HG03558 (cell line): Measurements from ENCODE around the gene KCTD11.

ENCODE experiments used
- ATAC-seq: cut with Tn5 transposase; IDR thresholded peaks from one replicate; pipeline ENCODE4 v1.9.1; 2021; ENCODE audit warnings: moderate number of reproducible peaks; ENCODE audit not compliant: unreplicated experiment; ENCODE audit errors: extremely low read depth

KCTD11 gene

DNA sequence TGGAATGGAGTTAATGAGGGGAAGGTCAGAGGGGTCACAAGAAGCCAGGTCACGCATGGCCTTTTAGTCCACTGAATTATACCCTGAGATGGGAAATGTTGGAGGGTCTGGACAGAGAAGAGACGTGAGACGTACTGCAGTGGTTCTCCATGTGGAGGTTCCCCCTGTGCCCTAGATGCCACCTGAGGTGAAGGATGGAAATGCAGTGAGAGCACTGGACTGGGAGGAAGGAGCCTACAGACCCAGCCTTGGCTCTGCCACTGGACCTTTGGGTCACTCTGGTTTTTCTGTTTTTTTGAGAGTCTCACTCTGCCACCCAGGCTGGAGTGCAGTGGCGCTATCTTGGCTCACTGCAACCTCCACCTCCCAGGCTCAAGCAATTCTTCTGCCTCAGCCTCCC, 44.2 kb downstream of the KCTD11 start:
- no peak for ATAC-seq

DNA sequence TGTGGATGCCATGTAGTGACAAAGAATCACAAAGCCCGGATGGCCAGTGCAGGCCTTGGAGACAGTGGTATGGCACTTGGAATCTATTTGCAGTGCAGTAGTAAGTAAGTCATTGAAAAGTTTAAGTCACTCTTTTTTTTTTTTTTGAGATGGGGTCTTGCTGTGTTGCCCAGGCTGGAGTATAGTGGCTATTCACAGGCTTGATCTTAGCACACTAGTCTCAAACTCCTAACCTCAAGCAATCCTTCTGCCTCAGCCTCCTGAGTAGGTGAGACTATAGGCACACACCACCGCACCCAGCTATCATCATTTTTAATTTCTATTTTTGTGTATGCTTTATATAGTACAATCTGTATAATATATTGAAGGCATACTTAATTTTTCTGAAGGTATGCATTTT, 46.6 kb downstream of the KCTD11 start:
- no peak for ATAC-seq

DNA sequence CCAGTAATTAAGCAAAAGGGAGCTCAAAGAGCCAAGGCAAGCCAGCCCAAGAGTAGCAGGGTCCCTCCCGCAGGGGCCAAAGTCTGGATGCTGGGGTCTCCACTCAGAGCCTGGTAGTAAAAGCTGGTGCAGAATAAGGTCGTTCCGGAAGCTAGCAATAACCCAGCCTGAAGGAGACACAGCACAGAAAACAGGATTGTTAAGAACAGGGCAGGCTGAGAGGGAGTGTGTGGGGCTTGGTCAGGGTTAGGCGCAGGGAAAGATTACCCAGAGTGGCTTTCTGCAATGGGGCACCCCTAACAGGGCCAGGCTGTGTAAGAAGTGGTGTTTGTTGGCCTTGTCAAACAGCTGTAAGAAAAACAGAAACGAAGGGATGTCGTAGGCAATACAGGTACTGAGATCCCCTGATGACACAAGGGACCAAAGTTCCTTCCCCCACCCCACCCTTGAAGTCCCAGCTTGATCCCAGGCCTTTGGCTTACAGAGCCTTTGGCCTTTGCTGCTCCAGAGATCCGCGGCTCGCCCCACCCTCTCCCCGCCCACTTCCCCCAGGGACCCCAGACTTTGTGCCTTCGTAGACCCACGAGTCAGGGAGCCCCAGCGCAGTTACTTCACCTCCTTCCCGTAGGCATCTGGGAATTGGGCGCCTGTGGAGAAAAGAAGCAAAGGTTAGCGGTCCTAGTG, 51.2 kb downstream of the KCTD11 start:
- ATAC-seq = no peak

DNA sequence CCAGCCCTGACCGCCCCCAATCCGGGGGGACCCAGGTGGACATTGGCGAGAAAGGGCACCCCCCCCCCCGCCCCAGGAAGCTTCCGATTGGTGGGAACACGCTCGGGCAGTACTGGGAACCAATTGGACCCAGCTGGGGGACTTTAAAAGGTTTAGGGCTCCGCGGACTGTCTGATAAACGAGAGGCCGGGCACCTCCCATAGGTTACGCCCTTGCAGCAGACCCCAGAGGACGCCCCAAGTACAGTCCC, 51.7 kb downstream of the KCTD11 start:
- no peak for ATAC-seq

DNA sequence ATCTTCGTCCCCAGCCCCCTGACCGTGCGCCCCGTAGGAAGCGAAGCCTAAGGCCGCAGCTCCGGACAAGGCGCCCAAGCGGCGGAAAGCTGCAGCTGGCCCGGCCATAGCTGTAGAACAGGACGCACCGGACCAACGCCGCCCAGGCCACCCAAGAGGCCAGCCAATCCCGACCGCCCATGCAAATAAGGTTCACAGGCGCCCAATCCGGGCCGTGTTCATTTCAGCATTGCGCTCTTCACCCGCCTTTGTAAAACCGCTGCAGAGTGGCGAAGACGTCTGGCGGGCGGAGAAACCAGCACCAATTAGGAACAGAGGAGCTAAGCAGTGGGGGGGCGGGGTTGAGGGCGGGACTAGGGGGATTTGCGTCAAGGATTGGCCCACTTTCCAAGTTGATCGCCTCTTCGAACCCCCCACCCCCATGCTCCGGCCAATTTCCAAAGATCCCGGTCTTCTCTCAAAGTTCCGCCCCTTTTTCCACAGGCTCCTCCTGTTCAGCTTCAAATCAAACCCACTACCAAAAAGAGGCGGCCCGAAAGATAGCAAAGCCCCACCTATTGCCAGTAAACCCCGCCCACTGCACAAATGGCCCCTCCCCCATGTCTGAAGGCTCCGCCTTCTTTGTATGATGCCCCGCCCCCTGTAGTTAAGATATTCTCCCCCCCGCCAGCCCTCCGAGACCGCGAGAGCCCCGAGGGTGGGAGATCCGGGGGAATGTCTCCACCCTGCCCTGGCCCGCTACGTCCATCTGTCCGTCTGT, 52.2 kb downstream of the KCTD11 start, which contains the start of gene TMEM256:
Gene TMEM256 (minus strand): TSS at position 121 of the 760 bp plus-strand sequence. CDS start 13 bp downstream, at position 108.
- peak; percentile 76 for ATAC-seq
